T-cell (primary cell): Measurements from ENCODE around the gene CXXC5. TPM values are rescaled to one million over a fixed set of nuclear protein-coding genes. Genes with fewer than 3 reads are reported as not detected.

ENCODE experiments used
- ATAC-seq, 4 experiments: fragments of 200-7000 bp in 3 of 4; fragments of 150-1000 bp in 1 of 4; cut with Tn5 transposase; replicated peaks in 1 of 4; 1 replicate in 3 of 4; 2 replicates in 1 of 4; pipeline ENCODE4 v1.10.0; 2021; ENCODE audit warnings: moderate library complexity in 3 of 4, mild to moderate bottlenecking in 2 of 4, moderate number of reproducible peaks in 1 of 4
- CTCF ChIA-PET, 2 donors: fragments of 300-600 bp; sonication (Branson Sonifier 250); formaldehyde crosslinking; loops; one replicate each; lab custom pipeline; 2022; ENCODE audit warnings: antibody characterized with exemption in 2 of 2; lab: Charles Lee
- POLR2A ChIA-PET, 2 donors: fragments of 300-600 bp; sonication (Branson Sonifier 250); formaldehyde crosslinking; loops; one replicate each; lab custom pipeline; 2022; ENCODE audit warnings: antibody characterized with exemption in 2 of 2; lab: Charles Lee
- DNase-seq, 35 experiments: peaks; one replicate each; pipeline versions ENCODE4 v3.0.0 to v3.0.0-alpha.2; 2013 to 2023
- H3K27ac ChIP-seq: one replicate; pipeline ENCODE4 v1.5.1; 2013; ENCODE audit warnings: low read length
- H3K27me3 ChIP-seq, 2 experiments: replicated peaks in 1 of 2; 1 replicate in 1 of 2; 2 replicates in 1 of 2; pipeline versions ENCODE4 v1.6.1 to v1.7.0; 2013; ENCODE audit warnings: low read length in 1 of 2, mixed read lengths in 1 of 2; ENCODE audit not compliant: control insufficient read depth in 2 of 2, insufficient read depth in 2 of 2; ENCODE audit errors: extremely low read depth in 1 of 2
- H3K36me3 ChIP-seq, 2 donors: 1 replicate in 1 of 2; 2 replicates in 1 of 2; pipeline versions ENCODE4 v1.6.1 to v1.7.0; 2013; ENCODE audit warnings: low read length in 1 of 2; ENCODE audit not compliant: control insufficient read depth in 2 of 2, insufficient read depth in 1 of 2; ENCODE audit errors: extremely low read depth in 1 of 2
- H3K4me1 ChIP-seq, 2 experiments: 1 replicate in 1 of 2; 2 replicates in 1 of 2; pipeline versions ENCODE4 v1.6.1 to v1.7.0; 2013; ENCODE audit warnings: low read length in 2 of 2, mixed read lengths in 1 of 2; ENCODE audit not compliant: insufficient read depth in 2 of 2, control insufficient read depth in 1 of 2; ENCODE audit errors: extremely low read depth in 1 of 2
- H3K4me3 ChIP-seq, 2 donors: 1 replicate in 1 of 2; 2 replicates in 1 of 2; pipeline versions ENCODE4 v1.5.1 to v1.7.0; 2013; ENCODE audit warnings: mild to moderate bottlenecking in 2 of 2, low read length in 1 of 2, moderate library complexity in 1 of 2; ENCODE audit not compliant: control insufficient read depth in 1 of 2; ENCODE audit errors: extremely low read depth in 1 of 2
- H3K9me3 ChIP-seq: 2 replicates; pipeline ENCODE4 v1.7.0; 2013
- H3K27ac Mint-ChIP-seq, 2 donors: one replicate each; pipeline ENCODE4 v1.8.0; 2020 to 2021; ENCODE audit warnings: mild to moderate bottlenecking in 2 of 2, mixed read lengths in 2 of 2
- H3K27me3 Mint-ChIP-seq, 2 donors: one replicate each; pipeline ENCODE4 v1.8.0; 2021 to 2022; ENCODE audit warnings: mixed read lengths in 2 of 2
- H3K36me3 Mint-ChIP-seq: one replicate; pipeline ENCODE4 v1.8.0; 2021; ENCODE audit warnings: mixed read lengths
- H3K4me1 Mint-ChIP-seq, 3 donors: one replicate each; pipeline ENCODE4 v1.8.0; 2020 to 2022; ENCODE audit warnings: mixed read lengths in 3 of 3, mild to moderate bottlenecking in 1 of 3
- H3K4me3 Mint-ChIP-seq, 3 donors: one replicate each; pipeline ENCODE4 v1.8.0; 2020 to 2022; ENCODE audit warnings: mild to moderate bottlenecking in 3 of 3, mixed read lengths in 3 of 3, moderate library complexity in 3 of 3
- H3K9me3 Mint-ChIP-seq, 3 donors: one replicate each; pipeline ENCODE4 v1.8.0; 2020 to 2022; ENCODE audit warnings: mixed read lengths in 3 of 3
- WGBS: methylation state at CpG from one replicate; pipeline ENCODE4 v1.1.5; 2013; ENCODE audit warnings: missing lambda C conversion rate; ENCODE audit not compliant: insufficient coverage; 5-methylcytosine and 5-hydroxymethylcytosine counted together
- total RNA-seq, 35 experiments: library from RNA in 6 of 35; stranded (reverse) in 6 of 35; fragments of 120-200 nt in 1 of 35; gene quantifications; one replicate each; pipeline versions ENCODE4 v1.2.1 to v1.2.4 and lab custom pipeline; 2013 to 2026

Gene CXXC5
- total RNA-seq, 5 donors from 2014 or later (not counting 1 experiment from before 2014, with no cell fraction given), result 5.1 to 7.6 (median 6.2) TPM

DNA sequence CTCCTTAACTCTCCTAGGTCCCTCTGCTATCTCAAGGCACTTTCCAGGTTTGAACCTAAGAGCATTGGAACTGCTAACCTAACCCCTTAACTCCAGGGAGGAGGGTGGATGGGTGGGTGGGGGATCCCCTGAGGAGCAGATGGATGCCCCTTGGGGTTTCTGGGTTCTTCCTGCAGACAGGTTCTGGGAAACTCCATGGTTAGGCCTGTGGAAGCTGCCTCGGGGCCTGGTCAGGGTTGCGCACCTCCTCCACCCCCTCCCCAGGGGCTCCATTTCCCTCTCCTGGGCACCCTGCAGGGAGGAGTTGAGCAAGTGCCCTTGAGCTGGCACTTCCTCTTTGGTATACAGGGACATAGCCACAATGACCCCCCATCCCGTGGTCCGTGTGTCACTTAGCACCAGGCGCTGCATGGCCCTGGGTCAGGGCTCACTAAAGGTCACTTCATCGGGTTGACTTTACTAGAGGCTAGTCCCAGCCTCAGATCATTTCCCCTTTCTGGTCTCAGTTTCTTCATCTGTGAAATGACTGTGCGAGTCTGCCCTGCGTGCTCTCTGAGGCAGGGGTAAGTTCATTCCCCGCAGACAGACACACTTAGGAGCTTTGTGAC, 16.0 kb downstream of the CXXC5 start:
- peaks cover 9 to 42% of the 10 kb centered on the region in 2 experiments for H3K4me1 ChIP-seq
- no peaks in the 10 kb centered on the region for H3K9me3 ChIP-seq
- no peak overlapping the region for H3K4me3 ChIP-seq
- no peaks in the 10 kb centered on the region for H3K36me3 ChIP-seq
- peak in 1 of 35 experiments; percentile 52 for DNase-seq
- H3K27me3 Mint-ChIP-seq, result no peaks in the 10 kb centered on the region
- WGBS, result 50% methylated on average over 6 of the region's 9 CpGs
- POLR2A ChIA-PET, result no interaction called here
- CTCF ChIA-PET, result no interaction called here
- H3K4me3 Mint-ChIP-seq, result no peak overlapping the region
- no peaks in the 10 kb centered on the region for H3K36me3 Mint-ChIP-seq
- no peak overlapping the region for H3K27ac Mint-ChIP-seq
- peaks cover 0 to 9% of the 10 kb centered on the region in 2 experiments for H3K27me3 ChIP-seq
- H3K4me1 Mint-ChIP-seq, result peaks cover 10 to 37% (median 26%) of the 10 kb centered on the region in 3 donors
- no peaks in the 10 kb centered on the region for H3K9me3 Mint-ChIP-seq
- H3K27ac ChIP-seq, result no peak overlapping the region
- no peak for ATAC-seq

DNA sequence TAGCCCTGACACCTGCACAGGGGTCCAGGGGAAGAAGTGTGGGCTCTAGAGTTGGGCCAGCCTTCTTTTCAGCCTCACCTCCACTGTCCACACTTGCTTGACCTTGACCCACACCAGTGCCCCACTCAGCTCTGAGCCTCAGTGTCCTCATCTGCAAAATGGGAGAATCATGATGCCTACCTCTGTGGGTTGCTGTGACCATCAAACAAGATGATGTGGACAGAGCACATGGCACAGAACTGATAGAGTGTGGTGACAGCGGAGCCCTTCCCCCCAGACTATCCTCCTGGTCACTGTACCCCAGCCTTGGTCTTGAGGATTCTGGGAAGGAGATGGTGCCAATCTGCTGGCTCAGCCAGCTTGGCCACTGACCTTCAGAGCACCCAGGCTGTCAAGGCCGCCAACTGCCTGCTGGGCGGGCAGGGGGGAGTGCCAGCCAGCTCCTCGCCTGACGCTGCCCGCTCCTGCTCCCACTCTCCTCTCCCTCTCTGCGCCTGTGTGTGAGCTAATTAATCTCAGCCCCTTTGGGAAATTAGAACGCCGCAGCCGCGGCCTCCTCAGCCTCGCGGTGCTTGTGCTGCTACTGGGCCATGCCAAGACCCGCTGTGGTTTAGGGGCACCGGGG, 16.7 kb downstream of the CXXC5 start:
- Mint-ChIP-seq H3K36me3 (no peaks in the 10 kb centered on the region), H3K4me3 (no peak overlapping the region), H3K4me1 (peaks cover 16 to 42% (median 31%) of the 10 kb centered on the region in 3 donors), H3K27me3 (peaks cover 0 to 3% of the 10 kb centered on the region in 2 donors), H3K27ac (no peak overlapping the region), H3K9me3 (no peaks in the 10 kb centered on the region)
- Histone ChIP-seq H3K9me3 (no peaks in the 10 kb centered on the region), H3K4me3 (no peak overlapping the region), H3K36me3 (no peaks in the 10 kb centered on the region), H3K4me1 (peaks cover 14 to 48% of the 10 kb centered on the region in 2 experiments), H3K27me3 (peaks cover 0 to 15% of the 10 kb centered on the region in 2 experiments), H3K27ac (no peak overlapping the region)
- ChIA-PET CTCF (no interaction called here), POLR2A (no interaction called here)
- DNase-seq (no peak), ATAC-seq (no peak)
- WGBS, result 95% methylated on average over 10 of the region's 15 CpGs

DNA sequence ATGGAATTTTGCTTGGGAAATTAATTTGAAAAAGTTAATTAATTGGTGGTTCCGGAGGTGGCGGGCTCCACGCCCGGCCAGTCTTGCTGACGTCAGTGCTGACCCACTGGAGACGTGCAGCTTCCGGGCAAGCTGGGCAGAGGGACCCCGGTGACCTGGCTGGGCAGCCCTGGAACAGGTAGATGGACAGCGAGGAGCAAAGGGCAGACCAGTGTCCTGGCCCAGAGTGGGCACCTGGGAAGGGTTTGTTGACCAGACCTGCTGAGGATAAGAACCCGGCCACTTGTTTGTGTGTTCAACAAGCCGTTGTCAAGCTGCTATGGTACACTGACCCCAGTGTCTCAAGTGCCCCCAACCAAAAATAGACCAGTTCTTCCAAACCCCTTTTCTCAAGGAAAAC, 17.5 kb downstream of the CXXC5 start:
- 96% methylated on average over 11 of the region's 11 CpGs for WGBS

DNA sequence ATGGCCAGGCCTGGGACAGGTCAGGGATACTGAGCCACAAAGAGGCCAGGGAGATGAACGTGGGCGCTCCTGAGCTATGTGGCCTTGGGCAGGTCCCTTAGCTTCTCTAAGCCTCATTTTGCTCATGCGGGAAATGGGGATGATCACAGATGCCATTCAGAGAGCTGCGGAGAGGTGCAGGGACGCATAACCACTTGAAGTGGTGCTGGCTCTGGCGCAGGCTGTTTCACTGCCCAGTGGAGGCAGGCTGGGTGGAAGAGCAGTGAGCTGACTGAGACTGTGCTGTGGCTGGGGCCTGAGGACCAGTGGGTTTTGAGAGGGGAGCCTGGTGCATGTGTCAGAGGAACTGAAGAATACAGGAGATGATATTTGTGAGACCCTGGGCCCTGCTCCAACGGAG, 18.4 kb downstream of the CXXC5 start:
- Mint-ChIP-seq H3K27me3 (peaks cover 0 to 3% of the 10 kb centered on the region in 2 donors), H3K4me3 (peak overlapping the region; percentile 13 to 79 (median 45))
- no peak for ATAC-seq

More for the DNA sequence above, 17.5 kb downstream of the CXXC5 start:
- Mint-ChIP-seq H3K9me3 (no peaks in the 10 kb centered on the region), H3K4me3 (no peak overlapping the region), H3K4me1 (peaks cover 23 to 49% (median 37%) of the 10 kb centered on the region in 3 donors), H3K27me3 (peaks cover 0 to 3% of the 10 kb centered on the region in 2 donors), H3K36me3 (no peaks in the 10 kb centered on the region), H3K27ac (no peak overlapping the region)
- no peaks in the 10 kb centered on the region for H3K9me3 ChIP-seq
- peaks cover 17 to 50% of the 10 kb centered on the region in 2 experiments for H3K4me1 ChIP-seq
- H3K4me3 ChIP-seq, result no peak overlapping the region
- ChIA-PET CTCF (no interaction called here), POLR2A (no interaction called here)
- no peak overlapping the region for H3K27ac ChIP-seq
- H3K36me3 ChIP-seq, result no peaks in the 10 kb centered on the region
- ATAC-seq (no peak), DNase-seq (no peak)
- H3K27me3 ChIP-seq, result peaks cover 0 to 21% of the 10 kb centered on the region in 2 experiments

DNA sequence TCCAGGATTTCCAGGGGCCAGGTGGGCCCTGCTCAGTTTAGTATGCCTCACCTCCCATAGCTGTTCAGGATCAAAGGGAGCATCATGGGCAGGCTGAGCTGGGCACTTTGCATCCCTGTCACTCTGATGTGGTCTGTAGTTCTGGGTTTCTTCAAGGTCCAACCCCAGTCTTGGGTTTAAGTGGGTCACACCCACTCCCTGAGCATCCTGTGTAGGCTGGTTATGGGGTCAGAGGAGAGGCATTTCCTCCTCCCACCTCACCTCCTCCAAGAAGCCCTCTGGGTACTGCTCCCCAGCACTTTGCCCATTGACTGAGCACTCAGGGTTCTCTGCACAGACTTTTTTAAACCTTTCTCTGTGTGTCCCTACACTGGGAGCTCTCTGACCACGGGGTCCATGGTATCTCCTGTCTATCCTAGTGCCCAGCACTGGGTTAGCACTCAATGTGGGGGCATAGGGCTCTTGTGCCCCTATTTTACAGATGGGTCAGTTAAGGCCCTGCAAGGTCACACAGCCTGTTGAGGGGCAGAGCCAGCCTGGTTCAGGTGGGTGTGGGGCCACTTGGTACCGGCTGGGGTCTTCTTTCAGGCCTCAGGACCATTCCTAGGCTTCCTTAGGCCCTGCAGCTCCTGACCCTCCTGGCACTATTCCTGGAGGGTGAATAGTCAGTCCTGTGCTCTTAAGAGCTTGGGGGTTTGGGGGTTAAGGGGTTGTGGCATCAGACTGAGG, 19.0 kb downstream of the CXXC5 start:
- Mint-ChIP-seq H3K36me3 (no peaks in the 10 kb centered on the region), H3K9me3 (no peaks in the 10 kb centered on the region), H3K27me3 (peaks cover 0 to 3% of the 10 kb centered on the region in 2 donors), H3K27ac (peak overlapping the region in 1 of 2 donors; percentile 71), H3K4me3 (peak overlapping the region; percentile 60 to 79 (median 73)), H3K4me1 (peaks cover 26 to 51% (median 42%) of the 10 kb centered on the region in 3 donors)
- peak overlapping the region; percentile 59 to 70 for H3K4me3 ChIP-seq
- ATAC-seq (peak in 2 of 4 experiments; percentile 25 to 35), DNase-seq (peak in 1 of 35 experiments; percentile 37)
- POLR2A ChIA-PET, result interaction anchor here in 1 of 2 donors (0.5 kb wide), 2 partner anchors 20 to 93 kb away, joined by 3 to 6 read pairs; no protein-coding TSS in a partner anchor
- H3K27ac ChIP-seq, result peak overlapping the region; percentile 57
- H3K9me3 ChIP-seq, result no peaks in the 10 kb centered on the region
- CTCF ChIA-PET, result interaction anchor here (0.6 to 1.1 kb wide), 4 partner anchors 31 to 56 kb away, joined by 3 read pairs; no protein-coding TSS in a partner anchor
- peaks cover 0 to 25% of the 10 kb centered on the region in 2 experiments for H3K27me3 ChIP-seq
- H3K4me1 ChIP-seq, result peaks cover 22 to 62% of the 10 kb centered on the region in 2 experiments
- WGBS, result 71% methylated on average over 1 of the region's 2 CpGs
- no peaks in the 10 kb centered on the region for H3K36me3 ChIP-seq

More for the DNA sequence above, 18.4 kb downstream of the CXXC5 start:
- Histone ChIP-seq H3K4me1 (peaks cover 22 to 59% of the 10 kb centered on the region in 2 experiments), H3K9me3 (no peaks in the 10 kb centered on the region), H3K4me3 (no peak overlapping the region), H3K36me3 (no peaks in the 10 kb centered on the region), H3K27me3 (peaks cover 0 to 25% of the 10 kb centered on the region in 2 experiments), H3K27ac (peak overlapping the region; percentile 57)
- Mint-ChIP-seq H3K36me3 (no peaks in the 10 kb centered on the region), H3K9me3 (no peaks in the 10 kb centered on the region), H3K27ac (peak overlapping the region; percentile 44 to 49), H3K4me1 (peaks cover 26 to 49% (median 40%) of the 10 kb centered on the region in 3 donors)
- 93% methylated on average over 6 of the region's 7 CpGs for WGBS
- POLR2A ChIA-PET, result no interaction called here
- CTCF ChIA-PET, result no interaction called here
- no peak for DNase-seq

DNA sequence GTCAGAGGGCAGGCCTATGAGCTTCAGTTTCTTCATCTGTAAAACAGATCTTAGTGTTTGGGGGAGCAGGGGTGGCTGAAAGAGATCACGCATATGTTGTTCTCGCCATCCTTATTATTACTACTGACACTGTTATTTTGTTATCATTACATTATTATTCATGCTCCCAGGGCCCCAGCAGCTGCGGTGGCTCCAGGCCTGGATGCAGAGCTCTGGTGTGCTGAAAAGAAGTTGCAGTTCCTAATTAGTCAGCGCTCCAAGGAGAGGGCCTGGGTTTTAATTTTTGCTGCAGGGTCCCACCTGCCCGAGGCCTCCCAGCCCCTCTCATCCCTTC, 19.5 kb downstream of the CXXC5 start:
- ATAC-seq (no peak), DNase-seq (no peak)
- WGBS, result no CpG with 5 or more reads among the region's 5 CpGs
- peak overlapping the region; percentile 60 to 79 (median 73) for H3K4me3 Mint-ChIP-seq
- POLR2A ChIA-PET, result interaction anchor here in 1 of 2 donors (0.5 kb wide), 1 partner anchor 20 kb away, joined by 6 read pairs; no protein-coding TSS in a partner anchor
- H3K36me3 Mint-ChIP-seq, result no peaks in the 10 kb centered on the region
- no peaks in the 10 kb centered on the region for H3K36me3 ChIP-seq
- H3K4me1 ChIP-seq, result peaks cover 22 to 64% of the 10 kb centered on the region in 2 experiments
- H3K9me3 ChIP-seq, result no peaks in the 10 kb centered on the region
- peak overlapping the region in 1 of 2 donors; percentile 71 for H3K27ac Mint-ChIP-seq
- peaks cover 0 to 3% of the 10 kb centered on the region in 2 donors for H3K27me3 Mint-ChIP-seq
- CTCF ChIA-PET, result interaction anchor here (0.6 to 1.1 kb wide), 4 partner anchors 32 to 56 kb away, joined by 3 read pairs; no protein-coding TSS in a partner anchor
- H3K9me3 Mint-ChIP-seq, result no peaks in the 10 kb centered on the region
- peaks cover 26 to 53% (median 42%) of the 10 kb centered on the region in 3 donors for H3K4me1 Mint-ChIP-seq
- H3K27ac ChIP-seq, result peak overlapping the region; percentile 57
- H3K4me3 ChIP-seq, result peak overlapping the region; percentile 59 to 70
- H3K27me3 ChIP-seq, result peaks cover 0 to 25% of the 10 kb centered on the region in 2 experiments
